GM19455 (cell line): ENCODE data around the gene HIPK4.
"Not testable (repeated sequence)": the region's sequence is repeated elsewhere in the genome, so short reads cannot be mapped to it uniquely, and the experiment has no call there.

Source experiments
- ATAC-seq: cut with Tn5 transposase; IDR thresholded peaks from one replicate; pipeline ENCODE4 v1.9.1; 2021; ENCODE audit not compliant: unreplicated experiment

Gene HIPK4

GRCh38 chr19:40394816-40395210, 4.8 kb upstream of the HIPK4 start:
- ATAC-seq, result no peak

GRCh38 chr19:40393894-40394815, 4.2 kb upstream of the HIPK4 start:
- no peak for ATAC-seq

GRCh38 chr19:40392894-40393517, 3.0 kb upstream of the HIPK4 start:
- no peak for ATAC-seq

- no peak for ATAC-seq
Observed at GRCh38 chr19:40392123-40392522, 2.1 kb upstream of the HIPK4 start.

- no peak for ATAC-seq
Observed at GRCh38 chr19:40389404-40390083, 437 bp downstream of the HIPK4 start.

- ATAC-seq, result no peak
Observed at GRCh38 chr19:40388481-40388880, 1.5 kb downstream of the HIPK4 start.

GRCh38 chr19:40387155-40387554, 2.8 kb downstream of the HIPK4 start:
- ATAC-seq, result no peak

- no peak for ATAC-seq
Observed at GRCh38 chr19:40383668-40384248, 6.2 kb downstream of the HIPK4 start.

GRCh38 chr19:40381321-40381720, 8.7 kb downstream of the HIPK4 start:
- no peak for ATAC-seq

GRCh38 chr19:40380199-40381037, 9.6 kb downstream of the HIPK4 start:
- ATAC-seq, result no peak

GRCh38 chr19:40379446-40380198, 10.4 kb downstream of the HIPK4 start:
- no peak for ATAC-seq

- no peak for ATAC-seq
Observed at GRCh38 chr19:40378509-40378908, 11.5 kb downstream of the HIPK4 start.

- ATAC-seq, result no peak
Observed at GRCh38 chr19:40377876-40378385, 12.1 kb downstream of the HIPK4 start.

GRCh38 chr19:40376286-40376862, 13.6 kb downstream of the HIPK4 start:
- ATAC-seq, result no peak

GRCh38 chr19:40374084-40374483, 15.9 kb downstream of the HIPK4 start:
- no peak for ATAC-seq

- ATAC-seq, result no peak
Observed at GRCh38 chr19:40371802-40372122, 18.2 kb downstream of the HIPK4 start.

GRCh38 chr19:40370997-40371801, 18.8 kb downstream of the HIPK4 start:
- no peak for ATAC-seq

- not testable (repeated sequence) for ATAC-seq
Observed at GRCh38 chr19:40370253-40370652, 19.7 kb downstream of the HIPK4 start.

- no peak for ATAC-seq
Observed at GRCh38 chr19:40369797-40370196, 20.2 kb downstream of the HIPK4 start.
